ENCODE measurements around the gene PTPN6.

PTPN6 gene

DNA sequence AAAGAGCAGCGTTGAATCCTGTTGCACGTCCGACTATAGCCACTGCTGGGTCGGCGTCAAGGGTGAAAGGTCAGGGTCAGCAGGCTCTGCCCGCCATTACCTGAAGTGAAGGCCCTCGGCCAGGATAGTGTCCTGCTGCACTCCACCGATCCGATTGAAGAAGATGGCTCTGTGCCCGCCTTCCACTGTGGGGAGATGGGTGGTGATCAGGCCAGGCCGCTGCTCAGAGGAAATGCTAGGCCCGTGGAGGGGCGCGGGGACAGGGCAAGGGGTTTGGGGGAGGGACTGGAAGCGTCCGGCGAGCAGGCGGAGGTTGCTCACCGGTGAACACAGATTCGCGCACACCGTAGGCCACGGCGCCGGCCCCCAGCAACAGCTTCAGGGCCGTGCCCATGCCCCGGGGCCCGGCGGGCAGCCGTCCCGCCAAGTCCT lies 19.0 kb downstream of the PTPN6 start:
- Mint-ChIP-seq H3K36me3 (ENCODE audit: low read depth) (peaks cover 43% of the 10 kb centered on the region), H3K27me3 (ENCODE audit: low read depth) (no peaks in the 10 kb centered on the region), H3K9me3 (no peaks in the 10 kb centered on the region), H3K4me3 (peak overlapping the region; percentile 99 to 100 (median 100)), H3K27ac (peak overlapping the region; percentile 83 to 98 (median 97)), H3K4me1 (peaks cover 34% of the 10 kb centered on the region)
- TF ChIP-seq, protein P1, sequence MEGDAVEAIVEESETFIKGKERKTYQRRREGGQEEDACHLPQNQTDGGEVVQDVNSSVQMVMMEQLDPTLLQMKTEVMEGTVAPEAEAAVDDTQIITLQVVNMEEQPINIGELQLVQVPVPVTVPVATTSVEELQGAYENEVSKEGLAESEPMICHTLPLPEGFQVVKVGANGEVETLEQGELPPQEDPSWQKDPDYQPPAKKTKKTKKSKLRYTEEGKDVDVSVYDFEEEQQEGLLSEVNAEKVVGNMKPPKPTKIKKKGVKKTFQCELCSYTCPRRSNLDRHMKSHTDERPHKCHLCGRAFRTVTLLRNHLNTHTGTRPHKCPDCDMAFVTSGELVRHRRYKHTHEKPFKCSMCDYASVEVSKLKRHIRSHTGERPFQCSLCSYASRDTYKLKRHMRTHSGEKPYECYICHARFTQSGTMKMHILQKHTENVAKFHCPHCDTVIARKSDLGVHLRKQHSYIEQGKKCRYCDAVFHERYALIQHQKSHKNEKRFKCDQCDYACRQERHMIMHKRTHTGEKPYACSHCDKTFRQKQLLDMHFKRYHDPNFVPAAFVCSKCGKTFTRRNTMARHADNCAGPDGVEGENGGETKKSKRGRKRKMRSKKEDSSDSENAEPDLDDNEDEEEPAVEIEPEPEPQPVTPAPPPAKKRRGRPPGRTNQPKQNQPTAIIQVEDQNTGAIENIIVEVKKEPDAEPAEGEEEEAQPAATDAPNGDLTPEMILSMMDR (IDR thresholded peaks at IDR 0.05; ENCODE audit: unreplicated experiment in 3 of 3): no peak

DNA sequence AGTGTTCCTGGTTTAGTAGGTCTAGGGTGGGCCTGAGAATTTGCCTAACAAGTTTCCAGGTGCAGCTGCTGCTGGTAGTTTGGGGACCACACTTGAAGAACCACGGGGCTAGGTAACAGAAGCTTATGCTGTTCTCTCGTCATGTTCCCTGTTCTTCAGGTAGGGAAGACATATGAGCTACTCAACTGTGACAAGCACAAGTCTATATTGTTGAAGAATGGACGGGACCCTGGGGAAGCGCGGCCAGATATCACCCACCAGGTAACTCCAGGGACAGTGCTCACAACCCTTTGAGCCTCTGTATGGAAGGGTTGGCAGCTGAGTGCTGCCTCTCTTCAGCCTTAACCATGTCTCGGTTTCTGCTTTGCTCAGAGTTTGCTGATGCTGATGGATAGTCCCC lies 23.0 kb downstream of the PTPN6 start:
- Mint-ChIP-seq H3K27ac (no peak overlapping the region), H3K9me3 (no peaks in the 10 kb centered on the region), H3K36me3 (ENCODE audit: low read depth) (peaks cover 47% of the 10 kb centered on the region), H3K4me1 (peaks cover 20% of the 10 kb centered on the region), H3K27me3 (ENCODE audit: low read depth) (no peaks in the 10 kb centered on the region), H3K4me3 (peak overlapping the region; percentile 65 to 100 (median 77))
- TF ChIP-seq, protein P1 (IDR thresholded peaks at IDR 0.05; ENCODE audit: unreplicated experiment in 3 of 3): no peak

DNA sequence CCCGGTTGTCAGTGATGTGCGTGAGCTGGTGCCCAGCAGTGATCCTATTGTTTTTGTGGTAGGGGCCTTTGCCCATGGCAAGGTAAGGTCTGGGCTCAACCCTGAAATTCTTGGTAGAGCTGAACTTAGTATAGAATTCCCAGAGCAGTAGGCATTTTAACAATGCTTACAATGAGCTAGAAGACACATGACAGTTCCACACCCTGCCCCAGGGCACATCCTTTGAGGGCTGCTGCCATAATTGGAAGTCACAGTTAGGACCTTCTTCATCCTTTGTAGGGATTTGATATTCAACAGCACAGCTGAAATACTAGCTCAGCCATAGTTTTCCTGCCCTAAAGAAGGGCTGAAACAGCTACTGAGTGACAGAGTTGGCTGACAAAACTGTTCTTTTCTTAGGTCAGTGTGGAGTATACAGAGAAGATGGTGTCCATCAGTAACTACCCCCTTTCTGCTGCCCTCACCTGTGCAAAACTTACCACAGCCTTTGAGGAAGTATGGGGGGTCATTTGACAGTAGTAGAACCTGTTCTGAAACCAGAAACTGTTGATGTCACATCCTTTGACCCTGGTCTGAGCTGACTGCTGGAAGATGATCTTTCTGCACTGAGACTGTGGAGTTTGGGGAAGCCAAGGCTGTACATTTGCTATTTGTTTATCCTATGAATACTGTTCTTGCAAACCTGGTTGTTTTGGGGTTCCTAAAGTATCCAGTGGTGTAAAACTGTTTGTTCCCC lies 24.3 kb downstream of the PTPN6 start:
- peaks cover 17% of the 10 kb centered on the region for H3K4me1 Mint-ChIP-seq
- H3K4me3 Mint-ChIP-seq: no peak overlapping the region
- TF ChIP-seq, protein P1 (IDR thresholded peaks at IDR 0.05; ENCODE audit: unreplicated experiment in 3 of 3): no peak
- H3K9me3 Mint-ChIP-seq: no peaks in the 10 kb centered on the region
- H3K36me3 Mint-ChIP-seq (ENCODE audit: low read depth): peaks cover 51% of the 10 kb centered on the region
- no peaks in the 10 kb centered on the region for H3K27me3 Mint-ChIP-seq (ENCODE audit: low read depth)
- H3K27ac Mint-ChIP-seq: no peak overlapping the region

DNA sequence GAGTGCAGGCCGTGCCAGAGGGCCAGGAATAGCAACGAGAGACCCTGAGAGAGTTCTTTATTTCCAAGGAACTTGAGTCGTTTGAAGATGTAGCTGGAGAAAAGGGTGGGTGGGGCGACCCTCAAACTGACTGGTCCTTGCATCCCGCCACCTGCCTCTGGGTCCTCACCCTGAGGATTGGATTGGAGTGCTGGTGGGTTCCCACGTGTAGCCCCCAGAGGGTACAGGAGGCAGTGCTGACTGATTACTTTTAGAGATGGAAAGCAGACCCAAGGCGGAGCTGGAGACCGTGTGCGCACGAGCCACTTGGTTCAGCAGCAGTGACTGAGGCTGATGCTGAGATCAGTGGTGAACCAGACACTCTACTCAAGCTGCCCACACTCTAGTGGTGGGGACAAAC lies 26.5 kb downstream of the PTPN6 start:
- Mint-ChIP-seq H3K4me3 (no peak overlapping the region), H3K4me1 (no peaks in the 10 kb centered on the region), H3K27ac (no peak overlapping the region), H3K27me3 (ENCODE audit: low read depth) (no peaks in the 10 kb centered on the region), H3K9me3 (no peaks in the 10 kb centered on the region), H3K36me3 (ENCODE audit: low read depth) (peaks cover 68% of the 10 kb centered on the region)
- TF ChIP-seq, protein P1 (IDR thresholded peaks at IDR 0.05; ENCODE audit: unreplicated experiment in 3 of 3): no peak

DNA sequence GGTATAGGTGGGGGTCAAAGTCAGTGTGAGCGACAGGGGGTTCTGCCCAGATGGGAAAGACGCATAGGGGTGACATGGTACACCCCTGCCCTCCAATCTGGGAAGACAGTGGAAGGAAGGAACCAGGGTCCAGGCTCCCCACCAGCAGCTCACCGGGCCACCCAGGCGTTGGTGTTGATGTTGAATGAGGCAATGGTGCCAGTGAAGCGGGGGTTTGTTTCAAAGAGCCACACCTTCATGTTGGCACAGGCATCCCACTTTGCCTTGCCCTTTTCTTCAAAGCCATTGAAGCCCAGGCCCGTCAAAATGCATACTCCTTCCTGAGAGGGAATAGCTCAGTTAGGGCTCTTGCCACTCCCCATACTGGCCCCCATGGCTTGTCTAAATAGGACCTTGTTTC lies 27.0 kb downstream of the PTPN6 start:
- no peaks in the 10 kb centered on the region for H3K9me3 Mint-ChIP-seq
- H3K27ac Mint-ChIP-seq: no peak overlapping the region
- no peak overlapping the region for H3K4me3 Mint-ChIP-seq
- H3K4me1 Mint-ChIP-seq: no peaks in the 10 kb centered on the region
- TF ChIP-seq, protein P1 (IDR thresholded peaks at IDR 0.05; ENCODE audit: unreplicated experiment in 3 of 3): no peak
- H3K36me3 Mint-ChIP-seq (ENCODE audit: low read depth): peaks cover 71% of the 10 kb centered on the region
- H3K27me3 Mint-ChIP-seq (ENCODE audit: low read depth): no peaks in the 10 kb centered on the region

DNA sequence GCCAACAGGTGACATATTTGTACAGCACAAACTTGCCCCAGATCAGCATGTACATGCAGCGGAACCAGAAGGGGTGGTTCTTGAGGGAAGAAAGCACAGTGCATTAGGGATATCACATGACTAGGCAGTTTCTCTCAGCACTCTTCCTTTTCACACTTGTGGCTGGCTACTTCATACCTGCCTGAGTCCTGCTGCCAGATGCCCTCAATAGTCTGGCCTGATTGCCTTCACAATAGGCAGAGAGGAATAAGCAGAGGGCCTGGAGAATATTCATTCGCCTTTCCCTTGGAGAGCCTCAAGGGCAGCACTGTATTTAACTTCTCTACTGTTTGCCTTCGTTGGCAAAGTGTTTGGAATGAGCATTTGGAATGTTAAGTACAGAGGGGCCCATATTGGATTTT lies 27.5 kb downstream of the PTPN6 start:
- TF ChIP-seq, protein P1 (IDR thresholded peaks at IDR 0.05; ENCODE audit: unreplicated experiment in 3 of 3): no peak
- peaks cover 69% of the 10 kb centered on the region for H3K36me3 Mint-ChIP-seq (ENCODE audit: low read depth)
- H3K4me1 Mint-ChIP-seq: no peaks in the 10 kb centered on the region

More for the DNA sequence above, 27.5 kb downstream of the PTPN6 start:
- Mint-ChIP-seq H3K27me3 (ENCODE audit: low read depth) (no peaks in the 10 kb centered on the region), H3K27ac (no peak overlapping the region), H3K9me3 (no peaks in the 10 kb centered on the region), H3K4me3 (no peak overlapping the region)
